SK-N-SH (cell line): Measurements from ENCODE around the gene SERPINE2. TPM values are rescaled to one million over a fixed set of nuclear protein-coding genes. Genes with fewer than 3 reads are reported as not detected.

Experiments used
- CTCF ChIA-PET: fragments of 300-600, 350-600 bp; formaldehyde crosslinking; extraction: SDS; loops from one replicate; lab custom pipeline; 2021; lab: Yijun Ruan, JAX
- POLR2A ChIA-PET: fragments of 350-600 bp; sonication (Branson Sonifier 250); formaldehyde crosslinking; extraction: SDS; loops from one replicate; lab custom pipeline; 2020; ENCODE audit warnings: antibody characterized with exemption, inconsistent platforms; lab: Yijun Ruan, JAX
- DNase-seq: peaks from one replicate; pipeline ENCODE4 v3.0.0; 2012
- H2AFZ ChIP-seq: fragments of 200-600 bp; sonication (generic); 2 replicates; pipeline ENCODE4 v1.8.1; 2016; ENCODE audit warnings: antibody characterized with exemption, mild to moderate bottlenecking, low read depth
- H3F3A ChIP-seq: fragments of 200-600 bp; sonication (generic); replicated peaks from 2 replicates; pipeline ENCODE3; 2016; ENCODE audit warnings: antibody characterized with exemption, mild to moderate bottlenecking; ENCODE audit not compliant: insufficient read depth
- H3K27ac ChIP-seq, 2 experiments: fragments of 200-500 bp in 1 of 2; fragments of 200-600 bp in 1 of 2; sonication (Bioruptor generic) in 1 of 2; sonication (generic), shearing (Covaris generic) in 1 of 2; 2 replicates each; pipeline versions ENCODE4 v1.5.1 to v1.6.1; 2014 to 2016; ENCODE audit warnings: low read depth in 2 of 2, inconsistent platforms in 1 of 2, low read length in 1 of 2, mild to moderate bottlenecking in 1 of 2, mixed read lengths in 1 of 2
- H3K27me3 ChIP-seq: fragments of 200-600 bp; sonication (generic), shearing (Covaris generic); 2 replicates; pipeline ENCODE4 v1.6.1; 2016; ENCODE audit warnings: mixed run types; ENCODE audit not compliant: insufficient read depth
- H3K36me3 ChIP-seq, 2 experiments: fragments of 200-500 bp in 1 of 2; fragments of 200-600 bp in 1 of 2; sonication (Bioruptor generic) in 1 of 2; sonication (generic) in 1 of 2; replicated peaks in 1 of 2; 2 replicates each; pipeline versions ENCODE3 to v1.5.1; 2014 to 2016; ENCODE audit warnings: low read length in 1 of 2, mild to moderate bottlenecking in 1 of 2; ENCODE audit not compliant: insufficient read depth in 2 of 2, control insufficient read depth in 1 of 2
- H3K4me1 ChIP-seq, 2 experiments: fragments of 200-500 bp in 1 of 2; fragments of 200-600 bp in 1 of 2; sonication (Bioruptor generic) in 1 of 2; sonication (generic), shearing (Covaris generic) in 1 of 2; 2 replicates each; pipeline versions ENCODE4 v1.5.1 to v1.6.1; 2014 to 2016; ENCODE audit warnings: low read depth in 1 of 2, low read length in 1 of 2, mixed run types in 1 of 2; ENCODE audit not compliant: insufficient read depth in 2 of 2, control insufficient read depth in 1 of 2
- H3K4me2 ChIP-seq: fragments of 200-600 bp; sonication (generic), shearing (Covaris generic); 2 replicates; pipeline ENCODE4 v1.6.1; 2017; ENCODE audit warnings: mixed run types
- H3K4me3 ChIP-seq, 2 experiments: fragments of 200-500 bp in 1 of 2; fragments of 200-600 bp in 1 of 2; sonication (Bioruptor generic) in 1 of 2; sonication (generic), shearing (Covaris generic) in 1 of 2; 2 replicates each; pipeline versions ENCODE4 v1.5.1 to v1.8.1; 2014 to 2016; ENCODE audit warnings: low read depth in 2 of 2, inconsistent platforms in 1 of 2, low read length in 1 of 2, mild to moderate bottlenecking in 1 of 2, mixed read lengths in 1 of 2, moderate library complexity in 1 of 2
- H3K79me2 ChIP-seq: fragments of 200-600 bp; sonication (generic); 2 replicates; pipeline ENCODE4 v1.8.1; 2017; ENCODE audit warnings: mild to moderate bottlenecking; ENCODE audit not compliant: insufficient read depth
- H3K9ac ChIP-seq: fragments of 200-600 bp; sonication (generic); 2 replicates; pipeline ENCODE4 v1.6.1; 2017; ENCODE audit warnings: mixed run types
- H3K9me2 ChIP-seq: fragments of 200-600 bp; sonication (generic); 2 replicates; pipeline ENCODE4 v1.6.1; 2017; ENCODE audit warnings: mixed run types
- H3K9me3 ChIP-seq: fragments of 200-600 bp; sonication (generic); 2 replicates; pipeline ENCODE4 v1.6.1; 2017; ENCODE audit warnings: mixed run types, mild to moderate bottlenecking, moderate library complexity
- H4K20me1 ChIP-seq: fragments of 200-600 bp; sonication (generic); 2 replicates; pipeline ENCODE4 v1.6.1; 2017; ENCODE audit warnings: mild to moderate bottlenecking, mixed run types; ENCODE audit not compliant: insufficient read depth
- CHD2 ChIP-seq: fragments of 150-350 bp; IDR thresholded peaks from 2 replicates; pipeline ENCODE4 v1.6.1; 2018; ENCODE audit warnings: low read length; ENCODE audit not compliant: partially characterized antibody
- CTCF ChIP-seq: fragments of 200-600 bp; sonication (generic); IDR thresholded peaks from 2 replicates; pipeline ENCODE4 v1.6.1; 2017; ENCODE audit warnings: antibody characterized with exemption, mild to moderate bottlenecking, moderate library complexity
- EP300 ChIP-seq, 2 experiments: IDR thresholded peaks; 2 replicates each; pipeline versions ENCODE4 v1.4.0 to v1.6.1; 2012; ENCODE audit warnings: borderline replicate concordance in 1 of 2, low read depth in 1 of 2, low read length in 1 of 2
- EZH2phosphoT487 ChIP-seq: fragments of 200-600 bp; sonication (generic); IDR thresholded peaks from 2 replicates; pipeline ENCODE4 v1.6.1; 2017; ENCODE audit warnings: low read depth, mixed run types, mild to moderate bottlenecking, antibody characterized with exemption, moderate library complexity, borderline replicate concordance
- FOXJ3 ChIP-seq: sonication (generic); formaldehyde crosslinking; IDR thresholded peaks from 2 replicates; pipeline ENCODE4 v1.5.1; 2020; ENCODE audit warnings: mild to moderate bottlenecking, missing genetic modification reagents
- FOXM1 ChIP-seq: IDR thresholded peaks from 2 replicates; pipeline ENCODE4 v1.4.0; 2012; ENCODE audit warnings: low read depth, mild to moderate bottlenecking
- MAX ChIP-seq: IDR thresholded peaks from 2 replicates; pipeline ENCODE4 v1.4.0; 2012; ENCODE audit warnings: low read depth
- MXI1 ChIP-seq: IDR thresholded peaks from 2 replicates; pipeline ENCODE4 v1.6.1; 2012; ENCODE audit warnings: mild to moderate bottlenecking, low read depth, low read length, improper control_type of control experiment
- NRF1 ChIP-seq: IDR thresholded peaks from 2 replicates; pipeline ENCODE4 v1.6.1; 2012; ENCODE audit warnings: low read depth, mild to moderate bottlenecking, low read length
- POLR2AphosphoS5 ChIP-seq: IDR thresholded peaks from 2 replicates; pipeline ENCODE4 v1.6.1; 2012; ENCODE audit warnings: low read depth, low read length
- RAD21 ChIP-seq: IDR thresholded peaks from 2 replicates; pipeline ENCODE4 v1.6.1; 2012; ENCODE audit warnings: mild to moderate bottlenecking, low read length
- REST ChIP-seq: IDR thresholded peaks from 2 replicates; pipeline ENCODE4 v1.6.1; 2012; ENCODE audit warnings: mild to moderate bottlenecking, low read depth, low read length, moderate library complexity
- RFX5 ChIP-seq: IDR thresholded peaks from 2 replicates; pipeline ENCODE4 v1.6.1; 2012; ENCODE audit warnings: mild to moderate bottlenecking, improper control_type of control experiment, low read length
- RXRA ChIP-seq: IDR thresholded peaks from 2 replicates; pipeline ENCODE4 v1.4.0; 2012; ENCODE audit warnings: low read depth, mild to moderate bottlenecking, borderline replicate concordance
- SIN3A ChIP-seq: IDR thresholded peaks from 2 replicates; pipeline ENCODE4 v1.6.1; 2012; ENCODE audit warnings: low read depth, mild to moderate bottlenecking, low read length, moderate library complexity, borderline replicate concordance
- TEAD4 ChIP-seq: IDR thresholded peaks from 2 replicates; pipeline ENCODE4 v1.4.0; 2012; ENCODE audit warnings: mild to moderate bottlenecking, borderline replicate concordance; ENCODE audit not compliant: insufficient read depth
- YY1 ChIP-seq: IDR thresholded peaks from 2 replicates; pipeline ENCODE4 v1.4.0; 2012; ENCODE audit warnings: low read depth, mild to moderate bottlenecking
- WGBS: methylation state at CpG from one replicate; pipeline ENCODE4 v1.1.6; 2017; ENCODE audit warnings: low lambda C conversion rate; 5-methylcytosine and 5-hydroxymethylcytosine counted together
- polyA plus RNA-seq, 3 experiments: library from polyadenylated mRNA; depleted of rRNA; stranded (reverse); fragments of >200 nt; gene quantifications; 2 replicates each; pipeline ENCODE4 v1.2.3, GENCODE V29; 2012

Gene SERPINE2
- polyA plus RNA-seq, 1 of the 3 experiments (the other 2 are of a cell fraction) = 249 TPM

- POLR2A ChIA-PET = no interaction called here
- Histone ChIP-seq H4K20me1 (peaks cover 17% of the 10 kb centered on the region; the same call in 1 of the 2 replicates), H3K4me2 (no peak overlapping the region), H2AFZ (no peak overlapping the region), H3K27me3 (no peaks in the 10 kb centered on the region), H3F3A (peaks cover 4% of the 10 kb centered on the region), H3K79me2 (peaks cover 100% of the 10 kb centered on the region), H3K27ac (no peak overlapping the region), H3K4me3 (no peak overlapping the region), H3K36me3 (peaks cover 0 to 13% of the 10 kb centered on the region in 2 experiments), H3K4me1 (peaks cover 2 to 12% of the 10 kb centered on the region in 2 experiments; a peak in 2 of 4 replicates), H3K9ac (no peak overlapping the region), H3K9me3 (no peaks in the 10 kb centered on the region; the same call in 1 of the 2 replicates), H3K9me2 (no peaks in the 10 kb centered on the region)
- TF ChIP-seq NRF1 (no peak), EP300 (IDR thresholded peaks at IDR 0.05; ENCODE audit: borderline replicate concordance in 1 of 2, low read depth in 1 of 2, low read length in 1 of 2) (no peak), RXRA (no peak), EZH2phosphoT487 (no peak), CTCF (no peak), POLR2AphosphoS5 (no peak), RFX5 (no peak), YY1 (no peak), RAD21 (no peak), MAX (no peak), MXI1 (no peak)
- CTCF ChIA-PET = interaction anchor here (1.6 kb wide), 1 partner anchor 24 kb away, joined by 3 read pairs; no protein-coding TSS in a partner anchor
- 91% methylated on average over 4 of the region's 4 CpGs for WGBS
- no peak for DNase-seq
Measured at GRCh38 chr2:223929571-223930102, 109.4 kb downstream of the SERPINE2 start.

- POLR2A ChIA-PET = no interaction called here
- WGBS = 93% methylated on average over 7 of the region's 7 CpGs
- H3K4me1 ChIP-seq = peaks cover 0 to 11% of the 10 kb centered on the region in 2 experiments; a peak in 1 of 4 replicates
- no peaks in the 10 kb centered on the region for H3K27me3 ChIP-seq
- no peaks in the 10 kb centered on the region for H3K9me2 ChIP-seq
- H3K9ac ChIP-seq = no peak overlapping the region
- H3K4me3 ChIP-seq = no peak overlapping the region
- no peak for DNase-seq
- H3K27ac ChIP-seq = no peak overlapping the region
- CTCF ChIA-PET = interaction anchor here (1.8 kb wide), 1 partner anchor 42 kb away, joined by 6 read pairs; no protein-coding TSS in a partner anchor
- no peak overlapping the region for H3K4me2 ChIP-seq
- no peak overlapping the region for H2AFZ ChIP-seq
- peaks cover 100% of the 10 kb centered on the region for H3K79me2 ChIP-seq
- peaks cover 0 to 13% of the 10 kb centered on the region in 2 experiments for H3K36me3 ChIP-seq
- 0 out of 2 replicates have a peak, but pooled peaks cover 22% of the 10 kb centered on the region for H4K20me1 ChIP-seq
- H3F3A ChIP-seq = peaks cover 11% of the 10 kb centered on the region
- H3K9me3 ChIP-seq = no peaks in the 10 kb centered on the region; the same call in 1 of the 2 replicates
- TF ChIP-seq CHD2 = no peak
- no peak for TF ChIP-seq FOXM1
- no peak for TF ChIP-seq SIN3A
- no peak for TF ChIP-seq NRF1
- TF ChIP-seq RXRA = no peak
- TF ChIP-seq FOXJ3 (CRISPR knock-in tag) = no peak
- TF ChIP-seq POLR2AphosphoS5 = no peak
- TF ChIP-seq TEAD4 = no peak
- no peak for TF ChIP-seq RFX5
- no peak for TF ChIP-seq MXI1
- TF ChIP-seq REST = no peak
Measured at GRCh38 chr2:223928113-223929006, 110.7 kb downstream of the SERPINE2 start.
